ENCODE measurements around the gene PDXP.
"Not testable (repeated sequence)": the region's sequence is repeated elsewhere in the genome, so short reads cannot be mapped to it uniquely, and the experiment has no call there.

The PDXP gene, protein sequence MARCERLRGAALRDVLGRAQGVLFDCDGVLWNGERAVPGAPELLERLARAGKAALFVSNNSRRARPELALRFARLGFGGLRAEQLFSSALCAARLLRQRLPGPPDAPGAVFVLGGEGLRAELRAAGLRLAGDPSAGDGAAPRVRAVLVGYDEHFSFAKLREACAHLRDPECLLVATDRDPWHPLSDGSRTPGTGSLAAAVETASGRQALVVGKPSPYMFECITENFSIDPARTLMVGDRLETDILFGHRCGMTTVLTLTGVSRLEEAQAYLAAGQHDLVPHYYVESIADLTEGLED

GRCh38 chr22:37658133-37659065 lies at the start of gene PDXP:
Gene PDXP, plus strand, starts transcription at chr22:37658723. Its CDS starts 60 bp downstream, at chr22:37658783.
- peak; percentile 100 for DNase-seq (ENCODE audit: low spot score)

- no peak for DNase-seq (ENCODE audit: low spot score)
These were observed 49.0 kb upstream of the PDXP start for GRCh38 chr22:37609240-37610152.

DNA sequence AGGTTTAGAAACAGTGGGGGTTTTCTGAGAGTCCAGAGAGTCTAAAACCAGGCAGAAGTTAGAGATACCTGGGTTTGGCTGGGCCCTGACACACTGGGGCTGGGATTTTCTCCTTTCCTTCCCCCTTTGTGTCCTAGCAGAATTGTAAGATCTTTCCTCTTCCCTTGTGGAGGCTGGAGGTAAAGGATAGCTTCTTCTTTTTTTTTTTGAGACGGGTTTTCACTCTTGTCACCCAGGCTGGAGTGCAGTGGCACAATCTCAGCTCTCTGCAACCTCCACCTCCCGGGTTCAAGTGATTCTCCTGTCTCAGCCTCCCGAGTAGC lies 48.4 kb upstream of the PDXP start:
- not testable (repeated sequence) for DNase-seq (ENCODE audit: low spot score)

DNA sequence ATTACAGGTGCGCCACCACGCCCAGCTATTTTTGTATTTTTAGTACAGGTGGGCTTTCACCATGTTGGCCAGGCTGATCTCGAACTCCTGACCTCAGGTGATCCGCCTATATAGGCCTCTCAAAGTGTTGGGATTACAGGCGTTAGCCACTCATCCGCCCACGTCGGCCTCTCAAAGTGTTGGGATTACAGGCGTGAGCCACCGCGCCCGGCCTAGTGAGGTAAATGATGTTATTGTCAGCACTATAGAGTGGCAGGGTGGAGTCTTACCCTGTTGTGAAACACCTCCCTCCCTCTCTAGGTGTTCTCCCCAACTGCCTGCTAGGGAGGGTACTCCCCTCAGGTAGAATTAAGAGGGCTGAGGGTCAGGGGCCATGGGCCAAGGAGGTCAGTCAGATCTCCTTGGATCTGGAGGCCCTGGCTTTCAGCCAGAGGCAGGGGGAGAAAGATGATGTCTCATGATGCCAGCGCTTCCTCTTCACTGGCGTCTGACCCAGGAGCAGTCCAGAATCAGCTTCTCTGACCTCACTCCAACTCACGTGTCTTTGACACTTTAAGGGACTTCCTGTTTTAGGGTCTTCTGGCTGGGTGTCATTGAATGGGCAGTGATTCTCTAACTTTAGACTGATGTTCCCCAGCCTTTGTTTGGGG lies 47.9 kb upstream of the PDXP start:
- DNase-seq (ENCODE audit: low spot score) = no peak

- no peak for DNase-seq (ENCODE audit: low spot score)
These were observed 47.3 kb upstream of the PDXP start for GRCh38 chr22:37611207-37611606.

DNA sequence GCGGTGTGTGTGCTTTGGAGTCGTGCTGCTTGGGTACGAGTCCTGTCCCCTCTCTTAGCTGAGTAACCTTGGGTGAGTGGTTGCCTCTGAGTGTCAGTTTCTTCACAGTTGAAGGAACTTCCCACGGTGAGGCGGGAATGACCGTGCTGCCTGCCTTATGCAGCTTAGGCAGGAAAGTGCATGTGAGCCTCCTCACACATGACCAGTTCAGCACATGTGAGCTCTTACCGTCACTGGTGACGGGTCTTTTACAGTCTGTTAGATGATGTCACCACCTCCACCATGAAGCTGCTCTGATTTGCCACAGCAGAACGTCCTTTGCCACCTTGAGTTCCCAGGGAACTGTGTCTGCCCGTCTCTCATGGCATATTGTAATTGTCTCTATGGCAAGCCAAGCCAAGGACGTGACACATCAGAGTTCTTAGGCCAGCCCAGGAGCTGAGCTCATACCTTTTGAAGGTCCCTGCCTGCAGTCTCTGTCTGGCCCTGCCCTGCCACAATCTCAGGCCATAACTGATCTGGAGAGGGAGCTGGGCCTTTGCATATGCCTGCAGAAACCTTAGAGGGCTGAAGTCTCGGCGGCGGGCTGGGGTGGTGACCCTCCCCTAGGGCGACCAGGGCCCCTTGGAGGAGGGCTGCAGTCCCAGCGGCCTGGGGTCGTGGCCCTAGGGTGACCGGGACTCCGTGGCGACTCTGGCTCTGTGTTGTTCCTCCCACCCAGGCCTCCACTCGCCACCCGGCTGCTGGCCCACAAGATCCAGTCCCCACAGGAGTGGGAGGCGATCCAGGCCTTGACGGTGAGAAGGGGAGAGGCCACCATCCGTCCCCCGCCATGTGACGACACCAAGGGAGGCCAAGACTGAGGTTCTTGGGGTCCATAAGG lies 42.1 kb upstream of the PDXP start:
- DNase-seq (ENCODE audit: low spot score) = no peak

GRCh38 chr22:37617431-37617830 lies 41.1 kb upstream of the PDXP start:
- no peak for DNase-seq (ENCODE audit: low spot score)

DNA sequence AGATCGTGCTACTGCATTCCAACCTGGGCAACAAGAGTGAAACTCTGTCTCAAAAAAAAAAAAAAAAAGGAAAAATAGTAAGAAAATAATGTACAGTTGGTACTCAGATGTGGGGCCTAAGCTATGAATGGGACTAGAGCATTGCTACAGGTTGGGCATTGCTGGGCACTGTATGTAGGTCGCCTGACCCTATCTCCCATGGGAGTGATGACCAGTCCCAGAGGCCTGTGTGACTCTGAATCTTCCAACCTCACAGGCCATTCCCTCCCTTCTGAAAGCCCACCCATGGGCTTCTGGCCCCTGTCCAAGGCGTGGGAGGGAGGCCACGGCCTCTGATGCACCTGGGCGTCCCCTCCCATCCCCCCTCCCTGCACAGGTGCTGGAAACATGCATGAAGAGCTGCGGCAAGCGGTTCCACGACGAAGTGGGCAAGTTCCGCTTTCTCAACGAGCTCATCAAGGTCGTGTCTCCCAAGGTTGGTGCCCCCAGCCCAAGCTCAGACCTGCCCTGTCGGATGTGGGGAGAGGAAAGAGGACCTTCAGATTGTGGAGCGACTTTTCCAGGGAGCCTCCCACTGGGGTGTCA lies 40.4 kb upstream of the PDXP start:
- no peak for DNase-seq (ENCODE audit: low spot score)

- no peak for DNase-seq (ENCODE audit: low spot score)
These were observed 39.8 kb upstream of the PDXP start for GRCh38 chr22:37618674-37619073.

DNA sequence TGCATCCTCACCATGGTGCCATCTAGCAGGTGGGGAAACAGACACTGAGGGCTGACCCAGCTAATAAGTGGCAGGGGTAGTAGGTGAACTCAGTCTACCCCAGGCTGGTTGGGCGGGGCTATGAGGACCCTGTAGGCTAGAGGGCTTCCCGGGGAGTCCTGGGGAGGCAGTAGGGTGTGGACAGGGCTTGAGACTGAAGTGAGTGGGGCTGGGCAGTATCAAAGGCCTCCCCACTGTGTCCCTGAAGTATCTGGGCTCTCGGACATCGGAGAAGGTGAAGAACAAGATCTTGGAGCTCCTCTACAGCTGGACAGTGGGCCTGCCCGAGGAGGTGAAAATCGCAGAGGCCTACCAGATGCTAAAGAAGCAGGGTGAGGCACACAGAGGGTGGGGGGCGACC lies 38.5 kb upstream of the PDXP start:
- no peak for DNase-seq (ENCODE audit: low spot score)

- no peak for DNase-seq (ENCODE audit: low spot score)
These were observed 37.1 kb upstream of the PDXP start for GRCh38 chr22:37621352-37621860.

DNA sequence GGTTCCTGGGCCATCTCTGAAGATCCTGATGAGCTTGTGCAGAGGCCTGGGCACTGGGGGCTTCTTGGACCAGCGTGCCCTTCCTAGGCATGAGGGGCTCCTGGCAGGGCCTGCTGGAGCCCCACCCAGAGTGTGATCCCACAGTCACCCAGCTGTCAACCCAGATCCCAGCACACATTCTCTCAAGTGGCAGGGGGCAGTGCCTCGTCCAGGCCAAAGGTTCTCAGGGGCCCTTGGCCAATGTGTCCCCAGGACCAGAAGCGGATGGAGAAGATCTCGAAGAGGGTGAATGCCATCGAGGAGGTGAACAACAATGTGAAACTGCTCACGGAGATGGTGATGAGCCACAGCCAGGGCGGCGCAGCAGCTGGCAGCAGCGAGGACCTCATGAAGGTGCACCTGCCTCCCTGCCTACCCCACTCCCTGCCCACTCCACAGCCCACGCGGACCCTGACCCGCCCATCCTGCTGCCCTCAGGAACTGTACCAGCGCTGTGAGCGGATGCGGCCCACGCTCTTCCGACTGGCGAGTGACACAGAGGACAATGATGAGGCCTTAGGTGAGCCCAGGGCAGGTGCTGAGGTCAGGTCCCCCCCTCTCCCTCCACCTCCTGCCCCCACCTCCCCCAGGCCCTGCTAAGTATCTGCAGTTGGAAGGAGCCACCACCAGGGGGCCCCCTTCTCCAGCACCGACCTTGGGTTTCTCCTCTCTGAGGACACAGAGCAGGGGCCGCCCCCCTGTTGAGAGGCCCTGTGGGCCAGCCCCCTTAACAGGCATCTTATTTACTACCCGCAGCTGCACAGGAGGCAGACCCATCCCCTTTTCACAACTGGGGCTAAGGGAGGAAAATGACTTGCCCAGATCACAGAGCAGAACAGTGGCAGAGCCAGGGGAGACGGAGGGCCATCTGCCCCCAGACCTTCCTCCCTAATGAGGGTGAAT lies 35.2 kb upstream of the PDXP start:
- DNase-seq (ENCODE audit: low spot score) = no peak

GRCh38 chr22:37624017-37624365 lies 34.5 kb upstream of the PDXP start:
- no peak for DNase-seq (ENCODE audit: low spot score)

GRCh38 chr22:37624876-37625275 lies 33.6 kb upstream of the PDXP start:
- DNase-seq (ENCODE audit: low spot score) = no peak

DNA sequence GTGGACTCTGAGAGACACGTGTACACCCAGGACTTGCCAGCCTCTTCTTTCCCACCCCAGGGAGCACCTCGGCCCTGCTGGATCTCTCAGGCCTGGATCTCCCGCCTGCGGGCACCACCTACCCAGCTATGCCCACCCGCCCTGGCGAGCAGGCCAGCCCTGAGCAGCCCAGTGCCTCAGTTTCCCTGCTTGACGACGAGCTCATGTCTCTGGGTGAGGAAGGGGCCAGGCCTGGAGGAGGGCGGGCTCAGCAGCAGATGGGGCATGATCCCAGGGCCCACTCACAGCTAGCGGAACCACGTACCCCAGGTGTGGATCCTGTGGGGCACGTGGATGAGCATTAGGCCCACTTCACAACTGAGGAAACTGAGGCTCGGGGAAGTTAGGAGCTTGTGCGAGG lies 32.8 kb upstream of the PDXP start:
- no peak for DNase-seq (ENCODE audit: low spot score)

GRCh38 chr22:37626144-37626543 lies 32.4 kb upstream of the PDXP start:
- DNase-seq (ENCODE audit: low spot score) = no peak

- no peak for DNase-seq (ENCODE audit: low spot score)
These were observed 31.9 kb upstream of the PDXP start for GRCh38 chr22:37626556-37627075.

GRCh38 chr22:37627121-37627520 lies 31.4 kb upstream of the PDXP start:
- DNase-seq (ENCODE audit: low spot score) = no peak

- peak; percentile 74 for DNase-seq (ENCODE audit: low spot score)
These were observed 31.0 kb upstream of the PDXP start for GRCh38 chr22:37627545-37627944.
